Measurements from ENCODE around the gene STAG2.

DNA sequence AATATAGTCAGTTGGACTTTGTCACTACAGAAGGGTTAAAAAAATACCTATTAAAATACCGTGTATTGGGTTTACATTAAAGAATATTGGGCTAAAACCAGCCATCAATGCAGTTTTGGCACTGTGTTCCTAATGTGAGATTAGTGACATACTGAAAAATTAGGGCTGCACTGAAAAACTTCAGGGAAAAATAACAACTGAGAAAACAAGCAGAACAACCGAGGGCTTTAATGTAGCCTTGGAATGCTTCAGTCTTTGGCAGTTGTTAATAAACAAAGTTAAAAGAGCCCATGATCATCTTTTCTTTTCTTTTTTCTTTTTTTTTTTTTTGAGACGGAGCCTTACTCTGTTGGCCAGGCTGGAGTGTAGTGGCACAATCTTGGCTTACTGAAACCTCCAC is 12.4 kb downstream of the STAG2 start:
- TF ChIP-seq, protein P1, sequence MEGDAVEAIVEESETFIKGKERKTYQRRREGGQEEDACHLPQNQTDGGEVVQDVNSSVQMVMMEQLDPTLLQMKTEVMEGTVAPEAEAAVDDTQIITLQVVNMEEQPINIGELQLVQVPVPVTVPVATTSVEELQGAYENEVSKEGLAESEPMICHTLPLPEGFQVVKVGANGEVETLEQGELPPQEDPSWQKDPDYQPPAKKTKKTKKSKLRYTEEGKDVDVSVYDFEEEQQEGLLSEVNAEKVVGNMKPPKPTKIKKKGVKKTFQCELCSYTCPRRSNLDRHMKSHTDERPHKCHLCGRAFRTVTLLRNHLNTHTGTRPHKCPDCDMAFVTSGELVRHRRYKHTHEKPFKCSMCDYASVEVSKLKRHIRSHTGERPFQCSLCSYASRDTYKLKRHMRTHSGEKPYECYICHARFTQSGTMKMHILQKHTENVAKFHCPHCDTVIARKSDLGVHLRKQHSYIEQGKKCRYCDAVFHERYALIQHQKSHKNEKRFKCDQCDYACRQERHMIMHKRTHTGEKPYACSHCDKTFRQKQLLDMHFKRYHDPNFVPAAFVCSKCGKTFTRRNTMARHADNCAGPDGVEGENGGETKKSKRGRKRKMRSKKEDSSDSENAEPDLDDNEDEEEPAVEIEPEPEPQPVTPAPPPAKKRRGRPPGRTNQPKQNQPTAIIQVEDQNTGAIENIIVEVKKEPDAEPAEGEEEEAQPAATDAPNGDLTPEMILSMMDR (IDR thresholded peaks at IDR 0.05): no peak
- TF ChIP-seq POLR2A (IDR thresholded peaks at IDR 0.05): no peak
